ENCODE results near the gene TSPAN9.

DNA sequence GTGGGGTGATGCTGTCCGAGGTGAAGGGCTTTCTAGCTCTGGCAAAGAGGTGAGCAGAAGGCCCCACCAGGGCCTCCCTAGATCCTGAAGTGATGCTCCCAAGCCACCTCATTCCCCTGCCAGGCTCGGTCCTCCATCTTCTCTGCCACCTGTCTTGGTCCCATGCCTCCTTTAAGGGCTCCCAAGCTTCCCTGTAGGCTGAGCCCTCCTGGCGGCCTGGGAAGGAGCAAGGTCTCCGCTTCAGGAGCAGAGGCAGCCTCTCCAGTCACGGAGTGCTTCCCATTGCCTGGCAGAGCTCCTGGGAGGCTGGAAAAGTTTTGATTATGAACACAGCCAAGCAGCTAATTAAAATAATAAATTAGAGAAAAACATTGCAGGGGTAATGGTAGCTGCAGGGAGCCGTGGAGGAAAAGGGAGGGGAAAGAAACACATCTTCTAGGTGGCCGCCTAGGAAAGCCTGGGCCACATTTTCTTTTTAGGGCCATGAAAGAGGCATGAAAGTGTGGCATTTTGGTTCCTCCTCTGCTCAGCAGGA lies 253.9 kb downstream of the TSPAN9 start:
- TF ChIP-seq CTCF (IDR thresholded peaks at IDR 0.05), result no peak
- TF ChIP-seq POLR2A (IDR thresholded peaks at IDR 0.05), result no peak
